ENCODE measurements around the gene ALDH7A1.

GRCh38 chr5:126523818-126524510, 71.1 kb downstream of the ALDH7A1 start:
- TF ChIP-seq POLR2A (IDR thresholded peaks at IDR 0.05; ENCODE audit: low read length) (no peak), GATA1 (IDR thresholded peaks at IDR 0.05; ENCODE audit: low read depth, low read length) (no peak)

Measured in erythroblast (primary cell).